B cell (primary cell): ENCODE data around the gene SYNPR. TPM values are rescaled to one million over a fixed set of nuclear protein-coding genes. Genes with fewer than 3 reads are reported as not detected.

ENCODE experiments used
- ATAC-seq: fragments of 200-7000 bp; cut with Tn5 transposase; one replicate; pipeline ENCODE4 v1.10.0; 2021; ENCODE audit warnings: low read depth, mild to moderate bottlenecking, moderate number of reproducible peaks, moderate library complexity
- CTCF ChIA-PET: fragments of 350-600 bp; sonication (Branson Sonifier 250); formaldehyde crosslinking; loops from one replicate; lab custom pipeline; 2021; ENCODE audit warnings: antibody characterized with exemption, inconsistent platforms; lab: Charles Lee
- POLR2A ChIA-PET: fragments of 350-600 bp; sonication (Branson Sonifier 250); formaldehyde crosslinking; loops from one replicate; lab custom pipeline; 2021; ENCODE audit warnings: antibody characterized with exemption; lab: Charles Lee
- DNase-seq: peaks from one replicate; pipeline ENCODE4 v3.0.0; 2013
- H2AFZ ChIP-seq: 2 replicates; pipeline ENCODE4 v1.6.1; 2012; ENCODE audit warnings: mild to moderate bottlenecking, low read depth, low read length; ENCODE audit not compliant: insufficient read depth, poor library complexity, severe bottlenecking
- H3K27ac ChIP-seq, 2 donors: 1 replicate in 1 of 2; 2 replicates in 1 of 2; pipeline ENCODE4 v1.5.1; 2012 to 2013; ENCODE audit warnings: low read length in 2 of 2, mild to moderate bottlenecking in 2 of 2, moderate library complexity in 1 of 2
- H3K27me3 ChIP-seq, 4 experiments: fragments of 200-600 bp in 1 of 4; sonication (generic) in 1 of 4; replicated peaks in 1 of 4; 1 replicate in 2 of 4; 2 replicates in 2 of 4; pipeline versions ENCODE4 v1.6.1 to v1.7.0; 2013 to 2016; ENCODE audit warnings: low read length in 3 of 4, mild to moderate bottlenecking in 2 of 4, mixed read lengths in 1 of 4, moderate library complexity in 1 of 4; ENCODE audit not compliant: insufficient read depth in 4 of 4, control insufficient read depth in 3 of 4; ENCODE audit errors: control extremely low read depth in 1 of 4
- H3K36me3 ChIP-seq, 2 experiments: replicated peaks in 1 of 2; 1 replicate in 1 of 2; 2 replicates in 1 of 2; pipeline versions ENCODE4 v1.6.1 to v1.7.1; 2013; ENCODE audit warnings: low read length in 1 of 2; ENCODE audit not compliant: insufficient read depth in 2 of 2, control insufficient read depth in 1 of 2; ENCODE audit errors: control extremely low read depth in 1 of 2, extremely low read depth in 1 of 2
- H3K4me1 ChIP-seq, 2 donors: fragments of 200-600 bp in 1 of 2; sonication (generic) in 1 of 2; 1 replicate in 1 of 2; 2 replicates in 1 of 2; pipeline versions ENCODE4 v1.5.1 to v1.6.1; 2013 to 2017; ENCODE audit warnings: low read length in 2 of 2; ENCODE audit not compliant: control insufficient read depth in 2 of 2, insufficient read depth in 2 of 2
- H3K4me2 ChIP-seq: replicated peaks from 2 replicates; pipeline ENCODE3; 2012; ENCODE audit warnings: mild to moderate bottlenecking, low read depth, low read length; ENCODE audit not compliant: poor library complexity, severe bottlenecking
- H3K4me3 ChIP-seq, 5 experiments: fragments of 200-600 bp in 1 of 5; sonication (generic) in 1 of 5; 1 replicate in 3 of 5; 2 replicates in 2 of 5; pipeline versions ENCODE4 v1.5.1 to v1.7.0; 2011 to 2016; ENCODE audit warnings: low read length in 4 of 5, mild to moderate bottlenecking in 4 of 5, low read depth in 2 of 5, control low read depth in 1 of 5, moderate library complexity in 1 of 5; ENCODE audit not compliant: insufficient read depth in 1 of 5; ENCODE audit errors: control extremely low read depth in 1 of 5, extremely low read depth in 1 of 5
- H3K79me2 ChIP-seq: fragments of 200-600 bp; sonication (generic); one replicate; pipeline ENCODE4 v1.6.0; 2016; ENCODE audit warnings: low read length; ENCODE audit not compliant: control insufficient read depth, insufficient read depth
- H3K9ac ChIP-seq: fragments of 200-600 bp; sonication (generic); 2 replicates; pipeline ENCODE4 v1.6.1; 2017; ENCODE audit warnings: mild to moderate bottlenecking, low read length, moderate library complexity
- H3K9me3 ChIP-seq, 3 donors: one replicate each; pipeline versions ENCODE4 v1.6.1 to v1.7.1; 2013; ENCODE audit warnings: low read length in 2 of 3; ENCODE audit not compliant: control insufficient read depth in 2 of 3, insufficient read depth in 1 of 3; ENCODE audit errors: control extremely low read depth in 1 of 3
- H4K20me1 ChIP-seq: 2 replicates; pipeline ENCODE4 v1.6.0; 2012; ENCODE audit warnings: mild to moderate bottlenecking, low read length; ENCODE audit not compliant: insufficient read depth, control insufficient read depth, poor library complexity, severe bottlenecking
- H3K27ac Mint-ChIP-seq: one replicate; pipeline ENCODE4 v1.8.0; 2021; ENCODE audit warnings: mixed read lengths
- H3K27me3 Mint-ChIP-seq: one replicate; pipeline ENCODE4 v1.8.0; 2021; ENCODE audit warnings: mixed read lengths
- H3K4me1 Mint-ChIP-seq: one replicate; pipeline ENCODE4 v1.8.0; 2021; ENCODE audit warnings: mixed read lengths
- H3K4me3 Mint-ChIP-seq: one replicate; pipeline ENCODE4 v1.8.0; 2021; ENCODE audit warnings: mixed read lengths
- H3K9me3 Mint-ChIP-seq: one replicate; pipeline ENCODE4 v1.8.0; 2022; ENCODE audit warnings: mixed read lengths; ENCODE audit not compliant: insufficient read depth
- EZH2 ChIP-seq: IDR thresholded peaks from 2 replicates; pipeline ENCODE4 v1.6.1; 2012; ENCODE audit warnings: borderline replicate concordance, low read depth, mild to moderate bottlenecking, moderate library complexity, low read length; ENCODE audit not compliant: insufficient read depth, poor library complexity, severe bottlenecking
- WGBS: methylation state at CpG from one replicate; pipeline ENCODE4 v1.1.5; 2013; ENCODE audit warnings: missing lambda C conversion rate; ENCODE audit not compliant: insufficient coverage; 5-methylcytosine and 5-hydroxymethylcytosine counted together
- intact Hi-C: fragments of 100-400 bp; cut with micrococcal nuclease; formaldehyde crosslinking; loops from one replicate; pipeline ENCODE4 v1.10.0; 2022
- polyA plus RNA-seq: library from polyadenylated mRNA; depleted of rRNA; stranded (reverse); fragments of >200 nt; gene quantifications from 2 replicates; pipeline ENCODE4 v1.2.3, GENCODE V29; 2012
- total RNA-seq, 2 donors: library from RNA; stranded (reverse); fragments of 120-200 nt in 1 of 2; gene quantifications; 1 replicate in 1 of 2; 2 replicates in 1 of 2; pipeline versions ENCODE4 v1.2.3 to v1.2.4, GENCODE V29; 2013 to 2022
- TF ChIP-seq, protein P1 (sequence below): fragments of 200-600 bp; IDR thresholded peaks from one replicate; pipeline ENCODE4 v1.8.0; 2022; ENCODE audit warnings: antibody characterized with exemption, mild to moderate bottlenecking

SYNPR gene
- total and polyA plus RNA-seq, 2 donors (not counting 1 experiment from before 2014, with no cell fraction given), result not detected

DNA sequence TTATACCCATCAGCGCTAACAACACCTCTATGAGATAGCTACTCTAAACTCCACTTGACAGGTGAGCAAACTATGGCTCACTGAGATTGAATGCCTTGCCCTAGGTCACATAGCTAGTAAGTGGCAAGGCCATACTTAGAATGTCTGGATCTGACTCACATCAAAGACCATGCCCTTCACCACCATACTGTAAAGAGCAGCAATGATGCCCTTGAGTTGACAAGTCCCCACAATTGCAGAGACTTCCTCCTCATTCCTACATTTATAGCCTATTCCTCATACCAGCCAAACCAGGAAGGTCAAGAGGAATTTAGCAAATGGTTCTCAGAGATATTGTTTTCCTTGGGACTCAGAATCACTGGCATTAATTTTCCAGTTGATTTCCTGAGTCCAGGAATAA, 216.5 kb downstream of the SYNPR start:
- WGBS, result 100% methylated on average over 1 of the region's 1 CpG
- TF ChIP-seq EZH2, result no peak
- TF ChIP-seq, protein P1, sequence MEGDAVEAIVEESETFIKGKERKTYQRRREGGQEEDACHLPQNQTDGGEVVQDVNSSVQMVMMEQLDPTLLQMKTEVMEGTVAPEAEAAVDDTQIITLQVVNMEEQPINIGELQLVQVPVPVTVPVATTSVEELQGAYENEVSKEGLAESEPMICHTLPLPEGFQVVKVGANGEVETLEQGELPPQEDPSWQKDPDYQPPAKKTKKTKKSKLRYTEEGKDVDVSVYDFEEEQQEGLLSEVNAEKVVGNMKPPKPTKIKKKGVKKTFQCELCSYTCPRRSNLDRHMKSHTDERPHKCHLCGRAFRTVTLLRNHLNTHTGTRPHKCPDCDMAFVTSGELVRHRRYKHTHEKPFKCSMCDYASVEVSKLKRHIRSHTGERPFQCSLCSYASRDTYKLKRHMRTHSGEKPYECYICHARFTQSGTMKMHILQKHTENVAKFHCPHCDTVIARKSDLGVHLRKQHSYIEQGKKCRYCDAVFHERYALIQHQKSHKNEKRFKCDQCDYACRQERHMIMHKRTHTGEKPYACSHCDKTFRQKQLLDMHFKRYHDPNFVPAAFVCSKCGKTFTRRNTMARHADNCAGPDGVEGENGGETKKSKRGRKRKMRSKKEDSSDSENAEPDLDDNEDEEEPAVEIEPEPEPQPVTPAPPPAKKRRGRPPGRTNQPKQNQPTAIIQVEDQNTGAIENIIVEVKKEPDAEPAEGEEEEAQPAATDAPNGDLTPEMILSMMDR, result no peak

DNA sequence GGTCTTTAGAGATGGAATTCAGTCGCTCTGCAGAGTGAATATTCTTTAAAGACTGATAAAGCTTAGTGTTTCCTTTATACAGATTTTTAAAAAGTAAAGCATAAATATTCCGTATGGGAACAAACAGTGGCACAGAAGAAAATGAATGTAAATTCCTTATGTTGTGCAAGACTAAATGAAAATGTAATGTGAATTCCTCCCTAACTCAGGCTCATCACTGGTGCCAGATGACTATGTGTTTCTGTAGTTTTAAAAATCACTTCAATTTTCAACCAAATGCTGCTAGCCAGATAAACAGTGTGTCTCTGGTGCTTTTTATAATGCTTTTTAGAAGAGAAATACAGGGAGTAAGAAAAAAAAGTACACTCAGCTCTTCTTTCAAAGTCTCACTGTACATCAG, 219.5 kb downstream of the SYNPR start:
- H3K27ac Mint-ChIP-seq, result no peak overlapping the region
- WGBS, result no CpG with 5 or more reads among the region's 2 CpGs
- intact Hi-C loops, result no loop called here
- H3K79me2 ChIP-seq, result no peaks in the 10 kb centered on the region
- H3K27me3 ChIP-seq, result no peaks in the 10 kb centered on the region
- H3K4me3 Mint-ChIP-seq, result no peak overlapping the region
- H2AFZ ChIP-seq, result no peak overlapping the region
- H3K9me3 Mint-ChIP-seq, result peaks cover 4% of the 10 kb centered on the region
- no peaks in the 10 kb centered on the region for H3K4me1 ChIP-seq
- no peak for DNase-seq
- no peaks in the 10 kb centered on the region for H3K36me3 ChIP-seq
- ChIA-PET POLR2A (no interaction called here), CTCF (no interaction called here)
- no peaks in the 10 kb centered on the region for H3K4me1 Mint-ChIP-seq
- no peaks in the 10 kb centered on the region for H3K9me3 ChIP-seq
- no peak for ATAC-seq
- H3K27me3 Mint-ChIP-seq, result peaks cover 3% of the 10 kb centered on the region
- no peak overlapping the region for H3K4me3 ChIP-seq
- H4K20me1 ChIP-seq, result no peaks in the 10 kb centered on the region
- no peak overlapping the region for H3K9ac ChIP-seq
- TF ChIP-seq, protein P1, result no peak
- TF ChIP-seq EZH2, result no peak
- H3K4me2 ChIP-seq, result no peak overlapping the region
- no peak overlapping the region for H3K27ac ChIP-seq

More for the DNA sequence above, 216.5 kb downstream of the SYNPR start:
- Mint-ChIP-seq H3K4me3 (no peak overlapping the region), H3K27me3 (peaks cover 3% of the 10 kb centered on the region), H3K4me1 (no peaks in the 10 kb centered on the region), H3K9me3 (peaks cover 7% of the 10 kb centered on the region), H3K27ac (no peak overlapping the region)
- Histone ChIP-seq H3K4me2 (no peak overlapping the region), H3K4me3 (no peak overlapping the region), H3K27me3 (no peaks in the 10 kb centered on the region), H3K36me3 (no peaks in the 10 kb centered on the region), H3K9ac (no peak overlapping the region), H3K9me3 (no peaks in the 10 kb centered on the region), H3K27ac (no peak overlapping the region), H4K20me1 (no peaks in the 10 kb centered on the region), H2AFZ (no peak overlapping the region), H3K4me1 (no peaks in the 10 kb centered on the region), H3K79me2 (no peaks in the 10 kb centered on the region)
- intact Hi-C loops, result no loop called here
- ChIA-PET POLR2A (no interaction called here), CTCF (no interaction called here)
- ATAC-seq, result no peak
- DNase-seq, result no peak
